ENCODE data around the gene DOK6.

- TF ChIP-seq FOXA1 (IDR thresholded peaks at IDR 0.05) (no peak), FOXA1 (CRISPR knock-in tag; IDR thresholded peaks at IDR 0.05) (no peak), RFXANK (CRISPR knock-in tag; IDR thresholded peaks at IDR 0.05) (no peak)
Observed at GRCh38 chr18:69757733-69758132, 357.0 kb downstream of the DOK6 start.
